Gastrocnemius medialis (tissue), 4 donors: ENCODE data around the gene PCDHB7.
"Not testable (repeated sequence)": the region's sequence is repeated elsewhere in the genome, so short reads cannot be mapped to it uniquely, and the experiment has no call there.

Experiments
- CTCF ChIP-seq, 5 experiments: fragments of 450-650 bp in 3 of 5; fragments of 200-600 bp in 2 of 5; sonication (generic) in 2 of 5; IDR thresholded peaks in 4 of 5; conservative IDR thresholded peaks in 1 of 5; 1 replicate in 4 of 5; 2 replicates in 1 of 5; pipeline ENCODE4 v1.5.1; 2016 to 2019; ENCODE audit warnings: antibody characterized with exemption in 5 of 5, mild to moderate bottlenecking in 3 of 5, moderate library complexity in 3 of 5
- POLR2A ChIP-seq, 2 donors: fragments of 450-650 bp; IDR thresholded peaks; one replicate each; pipeline ENCODE4 v1.6.1; 2017; ENCODE audit warnings: antibody characterized with exemption in 2 of 2, mild to moderate bottlenecking in 2 of 2, moderate library complexity in 2 of 2

GRCh38 chr5:141210281-141210680 lies 37.8 kb downstream of the PCDHB7 start:
- not testable (repeated sequence) for TF ChIP-seq CTCF (IDR thresholded peaks at IDR 0.05 in 4 of 5, conservative IDR thresholded peaks at IDR 0.05 in 1 of 5); POLR2A (IDR thresholded peaks at IDR 0.05)
